NCI-H1436 (cell line): ENCODE results near the gene MED6.

Source experiments
- DNase-seq: peaks from one replicate; lab custom pipeline; 2025; lab: John Stamatoyannopoulos, UW

The MED6 gene

GRCh38 chr14:70597731-70598130, 2.7 kb downstream of the MED6 start:
- DNase-seq, result no peak

- no peak for DNase-seq
Observed at GRCh38 chr14:70595443-70596185, 4.8 kb downstream of the MED6 start.

- no peak for DNase-seq
Observed at GRCh38 chr14:70594461-70594860, 6.0 kb downstream of the MED6 start.

GRCh38 chr14:70585231-70585630, 15.2 kb downstream of the MED6 start:
- no peak for DNase-seq

- DNase-seq, result no peak
Observed at GRCh38 chr14:70576891-70577290, 23.6 kb downstream of the MED6 start.

GRCh38 chr14:70573050-70573449, 27.4 kb downstream of the MED6 start:
- no peak for DNase-seq

- no peak for DNase-seq
Observed at GRCh38 chr14:70571139-70571538, 29.3 kb downstream of the MED6 start.

GRCh38 chr14:70567791-70568190, 32.7 kb downstream of the MED6 start:
- DNase-seq, result peak; percentile 8

- DNase-seq, result no peak
Observed at GRCh38 chr14:70563869-70564268, 36.6 kb downstream of the MED6 start.

- no peak for DNase-seq
Observed at GRCh38 chr14:70563417-70563816, 37.0 kb downstream of the MED6 start.

- no peak for DNase-seq
Observed at GRCh38 chr14:70558356-70558755, 42.1 kb downstream of the MED6 start.

- DNase-seq, result no peak
Observed at GRCh38 chr14:70555890-70556289, 44.6 kb downstream of the MED6 start.

- DNase-seq, result no peak
Observed at GRCh38 chr14:70538087-70538486, 62.4 kb downstream of the MED6 start.

GRCh38 chr14:70536830-70537229, 63.6 kb downstream of the MED6 start:
- no peak for DNase-seq

GRCh38 chr14:70534904-70535303, 65.6 kb downstream of the MED6 start, which contains the start of gene ADAM20:
Gene ADAM20 (minus strand): TSS chr14:70535004. CDS start chr14:70524757, 10,247 bp downstream.
- no peak for DNase-seq
